Spleen (tissue), 11 donors: ENCODE measurements around the gene C17orf58. TPM values are rescaled to one million over a fixed set of nuclear protein-coding genes. Genes with fewer than 3 reads are reported as not detected.

Experiments
- DNase-seq: peaks from one replicate; pipeline ENCODE4 v3.0.0-alpha.2; 2020
- H3K27ac ChIP-seq, 8 donors: fragments of 200-600 bp; sonication (generic) in 7 of 8; 1 replicate in 4 of 8; 2 replicates in 4 of 8; pipeline versions ENCODE4 v1.5.0 to v1.8.0; 2016 to 2021; ENCODE audit warnings: inconsistent platforms in 4 of 8, mild to moderate bottlenecking in 4 of 8, moderate library complexity in 1 of 8
- H3K27me3 ChIP-seq, 7 donors: fragments of 200-600 bp; sonication (generic) in 6 of 7; replicated peaks in 1 of 7; 1 replicate in 4 of 7; 2 replicates in 3 of 7; pipeline versions ENCODE4 v1.5.0 to v1.8.0; 2016 to 2021; ENCODE audit warnings: inconsistent platforms in 3 of 7, mild to moderate bottlenecking in 1 of 7
- H3K36me3 ChIP-seq, 6 donors: fragments of 200-600 bp; sonication (generic) in 5 of 6; 1 replicate in 4 of 6; 2 replicates in 2 of 6; pipeline versions ENCODE4 v1.5.0 to v1.8.0; 2016 to 2021; ENCODE audit warnings: inconsistent platforms in 2 of 6
- H3K4me1 ChIP-seq, 6 donors: fragments of 200-600 bp; sonication (generic) in 5 of 6; 1 replicate in 3 of 6; 2 replicates in 3 of 6; pipeline versions ENCODE4 v1.5.0 to v1.8.0; 2016 to 2021; ENCODE audit warnings: inconsistent platforms in 3 of 6
- H3K4me3 ChIP-seq, 8 donors: fragments of 200-600 bp; sonication (generic) in 7 of 8; 1 replicate in 4 of 8; 2 replicates in 4 of 8; pipeline versions ENCODE4 v1.5.0 to v1.8.0; 2016 to 2021; ENCODE audit warnings: inconsistent platforms in 4 of 8, mild to moderate bottlenecking in 4 of 8, moderate library complexity in 2 of 8
- H3K9me3 ChIP-seq, 8 donors: fragments of 200-600 bp; sonication (generic) in 7 of 8; 1 replicate in 4 of 8; 2 replicates in 4 of 8; pipeline versions ENCODE4 v1.5.0 to v1.8.0; 2016 to 2021; ENCODE audit warnings: inconsistent platforms in 4 of 8
- CTCF ChIP-seq, 11 experiments: fragments of 200-600 bp in 7 of 11; fragments of 450-650 bp in 4 of 11; sonication (generic) in 4 of 11; IDR thresholded peaks in 8 of 11; conservative IDR thresholded peaks in 3 of 11; 1 replicate in 7 of 11; 2 replicates in 4 of 11; pipeline versions ENCODE4 v1.4.0 to v1.8.0; 2016 to 2021; ENCODE audit warnings: antibody characterized with exemption in 11 of 11, inconsistent platforms in 4 of 11, mild to moderate bottlenecking in 1 of 11
- POLR2A ChIP-seq, 3 donors: fragments of 450-650 bp; IDR thresholded peaks; one replicate each; pipeline ENCODE4 v1.5.1; 2017; ENCODE audit warnings: antibody characterized with exemption in 3 of 3, mild to moderate bottlenecking in 1 of 3
- POLR2AphosphoS5 ChIP-seq, 3 donors: sonication (generic); formaldehyde crosslinking; IDR thresholded peaks; one replicate each; pipeline ENCODE4 v1.5.1; 2017; ENCODE audit warnings: antibody characterized with exemption in 3 of 3
- WGBS, 5 donors: extraction: QIAGEN DNeasy Blood & Tissue Kit in 3 of 5; methylation state at CpG; one replicate each; pipeline versions ENCODE4 v1.1.5 to v1.1.7; 2013 to 2018; 5-methylcytosine and 5-hydroxymethylcytosine counted together
- intact Hi-C: fragments of 100-400 bp; cut with DNase I; formaldehyde crosslinking; loops from one replicate; pipeline ENCODE4 v1.15.0; 2023; ENCODE audit warnings: low total_unique reads
- polyA plus RNA-seq, 3 donors: library from polyadenylated mRNA; stranded (reverse); fragments of 200-250 nt; gene quantifications; one replicate each; pipeline ENCODE4 v1.2.1, GENCODE V29; 2013
- total RNA-seq, 7 donors: library from RNA; depleted of rRNA in 3 of 7; stranded (reverse); fragments of >200 nt in 3 of 7; fragmentation: NEBNext Ultra II Directional in 4 of 7; extraction: Animal tissue kit (Norgen Biotek cat#: 25700) in 4 of 7; gene quantifications; one replicate each; pipeline versions ENCODE4 v1.1.0 to v1.2.1, GENCODE V29; 2016 to 2021
- donor health status: healthy with polysubstance abuse.
- donor health status: DM: no; HTN: no; CAD: no; lungs with moderate emphysema.
- donor health status: DM: no; HTN: no; CAD: no.
- donor health status: Bipolar disorder and iron deficiency.
- donor health status: healthy.
- donor health status: DM: no; HTN: no; CAD: no.
- donor health status: DM: yes; HTN: yes; CAD: no.

Gene C17orf58
- total and polyA plus RNA-seq, 10 donors, result 2.5 to 9.3 (median 6.6) TPM

- DNase-seq, result no peak
- TF ChIP-seq POLR2AphosphoS5 (IDR thresholded peaks at IDR 0.05) (no peak), CTCF (IDR thresholded peaks at IDR 0.05 in 8 of 11, conservative IDR thresholded peaks at IDR 0.05 in 3 of 11) (no peak), POLR2A (IDR thresholded peaks at IDR 0.05) (no peak)
- Histone ChIP-seq H3K4me3 (peak overlapping the region; percentile 37 to 92 (median 50)), H3K9me3 (no peaks in the 10 kb centered on the region), H3K27ac (peak overlapping the region in 5 of 8 donors; percentile 3 to 29 (median 16)), H3K4me1 (peaks cover 12 to 44% (median 38%) of the 10 kb centered on the region in 6 donors), H3K36me3 (no peaks in the 10 kb centered on the region), H3K27me3 (peaks cover 0 to 26% (median 0%) of the 10 kb centered on the region in 7 donors)
- WGBS, 5 donors, result 26 to 30% (median 28%) methylated on average over 9 of the region's 9 CpGs
- intact Hi-C loops, result no loop called here
Observed at GRCh38 chr17:67994817-67995569, 1.3 kb downstream of the C17orf58 start.

- peaks cover 12 to 44% (median 38%) of the 10 kb centered on the region in 6 donors for H3K4me1 ChIP-seq
- peak overlapping the region; percentile 51 to 95 (median 90) for H3K27ac ChIP-seq
- no peak for DNase-seq
- peaks cover 0 to 26% (median 0%) of the 10 kb centered on the region in 7 donors for H3K27me3 ChIP-seq
- TF ChIP-seq POLR2A (IDR thresholded peaks at IDR 0.05) (no peak), POLR2AphosphoS5 (IDR thresholded peaks at IDR 0.05) (peak in 1 of 3 donors; percentile 14)
- H3K4me3 ChIP-seq, result peak overlapping the region; percentile 39 to 92 (median 51)
- no peaks in the 10 kb centered on the region for H3K9me3 ChIP-seq
- WGBS, 5 donors, result 4 to 9% (median 5%) methylated on average over 21 of the region's 21 CpGs
- H3K36me3 ChIP-seq, result no peaks in the 10 kb centered on the region
- intact Hi-C loops, result no loop called here
Observed at GRCh38 chr17:67993998-67994361, 2.3 kb downstream of the C17orf58 start.

GRCh38 chr17:67993153-67993997 lies 2.9 kb downstream of the C17orf58 start:
- intact Hi-C loops, result no loop called here
- WGBS, 5 donors, result 0 to 2% (median 1%) methylated on average over 36 to 144 of the region's 144 CpGs
- Histone ChIP-seq H3K27ac (peak overlapping the region; percentile 92 to 96 (median 93)), H3K4me1 (peaks cover 12 to 44% (median 38%) of the 10 kb centered on the region in 6 donors), H3K4me3 (peak overlapping the region; percentile 54 to 92 (median 66)), H3K9me3 (no peaks in the 10 kb centered on the region), H3K36me3 (no peaks in the 10 kb centered on the region), H3K27me3 (peaks cover 0 to 26% (median 0%) of the 10 kb centered on the region in 7 donors)
- peak; percentile 95 for DNase-seq
- TF ChIP-seq CTCF (IDR thresholded peaks at IDR 0.05 in 8 of 11, conservative IDR thresholded peaks at IDR 0.05 in 3 of 11) (peak in 1 of 11 experiments; percentile 19), POLR2AphosphoS5 (IDR thresholded peaks at IDR 0.05) (peak; percentile 31 to 75 (median 72)), POLR2A (IDR thresholded peaks at IDR 0.05) (no peak)

GRCh38 chr17:67992548-67993152 lies 3.6 kb downstream of the C17orf58 start:
- Histone ChIP-seq H3K27ac (peak overlapping the region; percentile 92 to 96 (median 93)), H3K27me3 (peaks cover 0 to 26% (median 0%) of the 10 kb centered on the region in 7 donors), H3K36me3 (no peaks in the 10 kb centered on the region), H3K4me3 (peak overlapping the region; percentile 54 to 92 (median 66)), H3K9me3 (no peaks in the 10 kb centered on the region), H3K4me1 (peaks cover 12 to 44% (median 38%) of the 10 kb centered on the region in 6 donors)
- intact Hi-C loops, result no loop called here
- no peak for DNase-seq
- TF ChIP-seq POLR2A (IDR thresholded peaks at IDR 0.05), result no peak
- no peak for TF ChIP-seq POLR2AphosphoS5 (IDR thresholded peaks at IDR 0.05)
- no peak for TF ChIP-seq CTCF (IDR thresholded peaks at IDR 0.05 in 8 of 11, conservative IDR thresholded peaks at IDR 0.05 in 3 of 11)
- 6 to 11% (median 7%) methylated on average over 15 to 18 of the region's 18 CpGs for WGBS, 5 donors
